MG63 (cell line): ENCODE data around the gene TAP1. TPM values are rescaled to one million over a fixed set of nuclear protein-coding genes. Genes with fewer than 3 reads are reported as not detected.
"Not testable (repeated sequence)": the region's sequence is repeated elsewhere in the genome, so short reads cannot be mapped to it uniquely, and the experiment has no call there.

Experiments
- DNase-seq: peaks from one replicate; pipeline ENCODE4 v3.0.0-alpha.2; 2020
- H3K27me3 ChIP-seq: fragments of 250-450 bp; sonication (Bioruptor Pico); 2 replicates; pipeline ENCODE4 v1.5.1; 2020; ENCODE audit warnings: mild to moderate bottlenecking, moderate library complexity
- H3K36me3 ChIP-seq: fragments of 250-450 bp; sonication (Bioruptor Pico); 2 replicates; pipeline ENCODE4 v1.5.1; 2020; ENCODE audit warnings: mild to moderate bottlenecking, moderate library complexity
- H3K4me3 ChIP-seq: fragments of 250-450 bp; sonication (Bioruptor Pico); 2 replicates; pipeline ENCODE4 v1.5.1; 2020; ENCODE audit warnings: mild to moderate bottlenecking, moderate library complexity
- H3K9me3 ChIP-seq: fragments of 250-450 bp; sonication (Bioruptor Pico); 2 replicates; pipeline ENCODE4 v1.5.1; 2020; ENCODE audit warnings: mild to moderate bottlenecking, moderate library complexity
- total RNA-seq: library from RNA; depleted of rRNA; stranded (reverse); fragments of >200 nt; shearing (Covaris generic); gene quantifications from 2 replicates; pipeline ENCODE4 v1.2.3, GENCODE V29; 2014; ENCODE audit warnings: low replicate concordance; rRNA removed

TAP1 gene, protein sequence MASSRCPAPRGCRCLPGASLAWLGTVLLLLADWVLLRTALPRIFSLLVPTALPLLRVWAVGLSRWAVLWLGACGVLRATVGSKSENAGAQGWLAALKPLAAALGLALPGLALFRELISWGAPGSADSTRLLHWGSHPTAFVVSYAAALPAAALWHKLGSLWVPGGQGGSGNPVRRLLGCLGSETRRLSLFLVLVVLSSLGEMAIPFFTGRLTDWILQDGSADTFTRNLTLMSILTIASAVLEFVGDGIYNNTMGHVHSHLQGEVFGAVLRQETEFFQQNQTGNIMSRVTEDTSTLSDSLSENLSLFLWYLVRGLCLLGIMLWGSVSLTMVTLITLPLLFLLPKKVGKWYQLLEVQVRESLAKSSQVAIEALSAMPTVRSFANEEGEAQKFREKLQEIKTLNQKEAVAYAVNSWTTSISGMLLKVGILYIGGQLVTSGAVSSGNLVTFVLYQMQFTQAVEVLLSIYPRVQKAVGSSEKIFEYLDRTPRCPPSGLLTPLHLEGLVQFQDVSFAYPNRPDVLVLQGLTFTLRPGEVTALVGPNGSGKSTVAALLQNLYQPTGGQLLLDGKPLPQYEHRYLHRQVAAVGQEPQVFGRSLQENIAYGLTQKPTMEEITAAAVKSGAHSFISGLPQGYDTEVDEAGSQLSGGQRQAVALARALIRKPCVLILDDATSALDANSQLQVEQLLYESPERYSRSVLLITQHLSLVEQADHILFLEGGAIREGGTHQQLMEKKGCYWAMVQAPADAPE
- 84.9 and 115 TPM in 2 replicates for total RNA-seq

DNA sequence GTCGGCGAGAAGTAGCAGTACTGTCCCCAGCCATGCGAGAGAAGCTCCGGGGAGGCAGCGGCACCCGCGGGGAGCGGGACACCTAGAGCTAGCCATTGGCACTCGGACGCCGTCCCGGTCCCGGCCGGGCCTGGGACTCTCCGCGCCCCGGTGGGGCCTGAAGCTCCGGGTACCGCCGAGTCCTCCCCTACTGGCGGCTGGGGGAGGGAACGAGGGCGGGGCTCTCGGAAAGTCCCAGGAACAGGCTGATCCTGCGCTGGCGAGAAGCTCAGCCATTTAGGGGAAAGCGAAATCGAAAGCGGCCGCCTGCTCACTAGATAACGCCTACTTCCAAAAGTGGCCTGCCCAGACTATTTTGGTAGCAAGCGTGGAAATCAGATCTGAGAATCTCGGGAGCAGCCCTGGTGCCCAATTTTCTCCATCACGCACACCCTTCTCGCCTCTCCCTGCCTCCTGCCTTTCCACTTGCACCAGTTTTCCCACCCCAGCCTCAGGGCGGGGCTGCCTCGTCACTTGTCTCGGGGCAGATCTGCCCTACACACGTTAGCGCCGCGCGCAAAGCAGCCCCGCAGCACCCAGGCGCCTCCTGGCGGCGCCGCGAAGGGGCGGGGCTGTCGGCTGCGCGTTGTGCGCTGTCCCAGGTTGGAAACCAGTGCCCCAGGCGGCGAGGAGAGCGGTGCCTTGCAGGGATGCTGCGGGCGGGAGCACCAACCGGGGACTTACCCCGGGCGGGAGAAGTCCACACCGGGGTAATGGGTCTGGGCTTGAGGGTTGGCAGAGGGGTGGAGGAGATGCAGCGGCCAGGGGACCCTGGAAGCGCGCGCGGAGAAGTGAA lies at the start of gene TAP1, which contains the start of gene PSMB9:
TSS of gene TAP1 (minus strand) at position 164 of the 835 bp plus-strand sequence. CDS start at position 96, 68 bp downstream.
TSS of gene PSMB9 (plus strand) at position 652 of the 835 bp plus-strand sequence. CDS start at position 690, 38 bp downstream.
- Histone ChIP-seq H3K27me3 (no peaks in the 10 kb centered on the region), H3K36me3 (peaks cover 43% of the 10 kb centered on the region), H3K9me3 (no peaks in the 10 kb centered on the region), H3K4me3 (peak within 1 kb of the TSS; percentile 85)
- peak; percentile 100 for DNase-seq

DNA sequence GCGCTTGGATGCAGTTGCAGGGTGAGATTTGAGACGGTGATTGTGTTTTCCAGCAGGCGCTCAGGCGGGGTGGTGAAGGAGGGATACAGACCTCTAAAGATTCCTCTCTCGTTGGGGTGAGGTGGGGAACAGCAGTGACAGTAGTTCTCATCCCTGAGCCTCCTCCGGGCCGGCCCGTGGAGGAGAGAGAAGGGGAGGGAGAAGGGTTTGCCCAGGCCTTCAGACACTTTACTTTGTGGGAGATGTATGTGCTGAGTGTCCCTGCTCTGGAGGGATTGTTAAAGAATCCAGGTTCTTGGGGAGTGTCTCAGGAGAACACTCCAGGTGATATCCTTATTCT lies 41.5 kb upstream of the TAP1 start:
- no peak for DNase-seq
- H3K27me3 ChIP-seq, result no peaks in the 10 kb centered on the region
- peaks cover 19% of the 10 kb centered on the region for H3K36me3 ChIP-seq
- no peaks in the 10 kb centered on the region for H3K9me3 ChIP-seq
- peak overlapping the region; percentile 95 for H3K4me3 ChIP-seq

DNA sequence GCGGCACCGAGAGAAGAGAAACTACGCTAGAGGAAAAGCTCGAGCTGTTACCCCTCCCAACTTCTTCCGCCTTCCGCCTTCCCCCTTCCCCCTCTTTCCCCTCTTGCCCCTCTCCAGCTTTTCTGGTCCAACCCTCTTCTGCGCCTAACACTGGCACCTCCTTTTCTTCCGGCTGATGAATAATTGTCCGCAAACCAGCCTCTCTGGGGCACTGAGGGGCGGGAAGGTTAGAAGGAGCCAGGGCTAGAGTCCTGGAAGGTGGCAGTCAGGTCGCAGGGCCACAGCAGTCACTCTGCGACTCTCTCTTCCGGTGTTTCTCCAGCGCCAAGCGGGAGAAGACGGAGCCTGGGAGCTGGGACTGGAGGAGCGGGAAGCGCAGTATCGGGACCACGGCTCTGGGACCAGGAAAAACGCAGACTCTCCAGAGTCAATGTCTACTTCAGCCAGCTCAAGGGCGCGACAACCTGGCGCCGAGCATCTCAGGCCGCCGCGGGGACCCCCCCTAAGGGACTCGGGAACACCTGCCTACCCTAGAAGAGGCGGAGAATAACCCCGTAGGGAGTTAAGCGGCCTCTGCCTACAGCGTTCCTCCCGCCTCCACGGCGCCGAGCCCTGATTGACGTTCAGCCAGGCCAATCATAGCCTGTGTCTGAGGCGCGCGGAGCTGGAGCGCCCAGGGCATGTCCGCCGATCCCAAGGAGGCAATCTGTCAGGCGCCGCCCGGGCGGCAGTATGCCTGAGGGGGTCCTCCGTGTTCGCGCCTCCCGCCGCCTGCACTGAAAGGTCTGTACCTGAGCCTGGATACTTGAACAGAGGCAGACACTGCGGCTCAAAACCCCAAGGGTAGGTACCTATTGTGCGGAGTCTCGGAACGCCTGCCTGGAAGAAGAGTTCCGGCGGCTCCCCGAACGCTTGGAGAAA lies 40.8 kb upstream of the TAP1 start:
- H3K36me3 ChIP-seq, result peaks cover 18% of the 10 kb centered on the region
- peak overlapping the region; percentile 95 for H3K4me3 ChIP-seq
- no peaks in the 10 kb centered on the region for H3K9me3 ChIP-seq
- H3K27me3 ChIP-seq, result no peaks in the 10 kb centered on the region
- DNase-seq, result peak; percentile 99

DNA sequence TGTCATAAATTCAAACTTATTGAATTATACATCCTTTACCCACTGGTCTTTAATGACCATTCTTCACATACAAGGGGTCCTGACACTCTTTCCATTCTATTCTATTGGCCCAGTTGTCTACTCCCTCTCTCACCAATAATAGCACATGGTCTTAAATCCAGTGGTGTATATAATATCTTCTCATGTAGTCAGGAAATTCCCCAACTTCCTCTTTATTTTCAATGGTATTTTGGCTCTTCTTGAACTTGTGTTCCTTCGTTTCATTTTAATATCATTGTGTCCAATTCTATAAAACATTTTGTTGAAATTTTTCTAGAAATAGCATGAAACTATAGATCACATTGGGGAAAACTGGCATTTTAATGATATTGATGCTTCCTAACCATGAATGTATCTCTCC lies 37.3 kb upstream of the TAP1 start:
- H3K36me3 ChIP-seq, result peaks cover 5% of the 10 kb centered on the region
- no peak for DNase-seq
- no peaks in the 10 kb centered on the region for H3K9me3 ChIP-seq
- H3K27me3 ChIP-seq, result no peaks in the 10 kb centered on the region
- no peak overlapping the region for H3K4me3 ChIP-seq

DNA sequence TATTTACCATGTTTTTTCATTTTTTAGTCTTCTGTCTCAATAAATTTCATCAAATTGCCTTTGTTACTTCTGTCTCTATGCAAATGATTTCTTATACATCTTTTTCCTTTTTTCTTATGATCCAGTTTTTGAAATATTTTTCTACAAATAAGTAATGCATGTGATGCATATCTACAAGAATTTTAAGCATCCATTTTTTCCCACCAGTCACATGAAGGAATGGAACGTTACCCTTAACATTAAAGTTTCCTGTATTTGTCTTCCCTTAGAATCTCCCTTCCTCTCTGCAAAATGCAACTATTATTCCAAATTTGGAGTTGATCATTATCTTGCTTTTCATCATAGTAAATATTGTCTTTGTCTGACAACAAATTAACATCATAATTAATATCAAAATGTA lies 36.0 kb upstream of the TAP1 start:
- Histone ChIP-seq H3K27me3 (no peaks in the 10 kb centered on the region), H3K9me3 (no peaks in the 10 kb centered on the region), H3K4me3 (no peak overlapping the region), H3K36me3 (no peaks in the 10 kb centered on the region)
- no peak for DNase-seq

DNA sequence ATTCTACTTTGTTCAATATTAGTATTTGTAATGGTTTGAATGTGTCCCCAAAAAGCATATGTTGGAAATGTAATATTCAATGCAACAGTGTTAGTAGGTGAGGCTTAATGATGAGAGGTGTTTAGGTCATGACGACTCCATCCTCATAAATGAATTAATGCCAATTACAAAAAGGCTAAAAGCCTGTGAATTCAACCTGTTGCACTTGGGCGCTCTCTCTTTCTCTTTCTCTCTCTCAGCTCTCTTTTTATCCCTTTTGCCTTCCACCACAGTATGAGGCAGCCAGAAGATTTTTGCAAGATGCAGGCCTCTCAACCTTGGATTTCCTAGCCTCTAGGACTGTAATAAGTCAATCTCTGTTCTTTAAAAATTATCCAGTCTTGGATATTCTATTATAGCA lies 35.1 kb upstream of the TAP1 start:
- no peaks in the 10 kb centered on the region for H3K9me3 ChIP-seq
- no peaks in the 10 kb centered on the region for H3K36me3 ChIP-seq
- DNase-seq, result no peak
- H3K27me3 ChIP-seq, result no peaks in the 10 kb centered on the region
- no peak overlapping the region for H3K4me3 ChIP-seq

DNA sequence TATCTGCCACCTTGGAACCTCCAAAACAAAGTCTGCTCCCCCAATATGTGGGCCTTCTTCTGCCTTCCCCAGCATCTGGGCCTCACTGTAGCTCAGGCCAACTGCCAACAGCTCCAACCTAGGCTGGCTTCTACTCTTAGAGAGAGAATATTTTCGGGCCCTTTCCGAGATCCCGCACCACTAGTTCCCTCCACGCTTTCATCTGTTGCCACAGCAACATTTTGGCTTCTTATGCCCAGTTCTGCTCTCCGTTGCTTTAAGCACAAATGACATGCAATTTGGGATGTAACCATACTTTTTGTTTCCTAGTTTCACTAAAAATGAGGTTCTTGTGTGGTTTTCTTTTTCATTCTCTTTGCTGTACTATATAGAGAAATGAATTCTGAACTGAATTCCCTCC lies 34.1 kb upstream of the TAP1 start:
- Histone ChIP-seq H3K27me3 (no peaks in the 10 kb centered on the region), H3K9me3 (no peaks in the 10 kb centered on the region), H3K36me3 (no peaks in the 10 kb centered on the region), H3K4me3 (no peak overlapping the region)
- DNase-seq, result no peak

DNA sequence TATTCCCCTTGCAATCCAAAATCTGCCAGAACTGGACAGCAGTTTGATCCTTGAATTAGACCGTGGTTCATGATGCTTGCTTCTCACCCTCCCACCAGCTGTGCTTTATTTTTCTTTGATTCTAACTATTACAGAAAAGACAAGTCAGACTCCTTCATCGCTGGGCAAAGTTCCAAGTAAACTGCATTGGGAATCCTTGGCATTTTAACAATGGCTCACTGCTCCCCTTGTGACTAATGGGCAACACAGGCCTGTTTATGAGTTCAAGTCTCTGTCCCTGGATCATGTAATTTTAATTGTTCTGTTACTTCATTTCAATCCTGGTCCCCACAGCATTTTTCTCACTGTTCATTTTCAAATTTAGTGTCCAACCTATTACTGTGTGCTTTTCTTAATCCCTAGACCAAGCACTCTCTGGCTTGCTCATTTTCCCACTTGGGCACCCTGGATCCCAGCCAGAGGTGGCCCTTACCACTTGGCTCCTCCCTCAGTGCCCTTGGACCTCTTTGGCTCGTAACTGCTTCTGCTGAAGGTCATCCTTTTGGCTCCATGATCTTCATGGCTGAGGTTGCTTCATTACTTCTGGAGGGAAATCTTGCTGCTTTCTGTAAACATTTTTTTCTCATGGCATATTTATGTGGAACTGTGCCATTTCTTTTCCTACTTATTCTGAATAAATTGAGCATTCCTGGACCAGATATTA lies 33.3 kb upstream of the TAP1 start:
- H3K4me3 ChIP-seq, result no peak overlapping the region
- no peaks in the 10 kb centered on the region for H3K9me3 ChIP-seq
- no peaks in the 10 kb centered on the region for H3K27me3 ChIP-seq
- no peaks in the 10 kb centered on the region for H3K36me3 ChIP-seq
- peak; percentile 94 for DNase-seq

DNA sequence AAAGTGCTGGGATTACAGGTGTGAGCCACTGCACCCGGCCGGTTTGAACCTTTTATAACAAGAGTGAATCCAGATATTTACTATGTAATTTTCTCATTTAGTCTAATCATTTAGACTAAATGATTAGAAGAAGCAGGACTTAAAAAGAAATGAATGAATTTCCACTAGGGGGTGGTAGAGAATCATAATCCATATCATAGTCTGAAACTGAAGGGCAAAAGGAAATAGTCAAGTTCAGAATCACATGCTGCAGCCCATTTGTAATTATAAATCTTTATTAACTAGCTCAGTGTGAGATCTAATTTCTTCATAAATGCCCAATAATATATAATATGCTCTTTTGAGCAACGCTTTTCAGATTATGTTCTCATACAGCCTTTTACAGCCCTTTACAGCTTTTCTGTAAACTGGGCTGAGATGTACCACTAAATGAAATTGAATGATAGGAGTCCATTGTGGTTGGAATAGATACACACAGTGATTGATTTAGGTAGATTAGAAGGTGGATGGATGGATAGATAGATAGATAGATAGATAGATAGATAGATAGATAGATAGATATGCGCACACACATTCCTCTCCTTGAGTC lies 32.3 kb upstream of the TAP1 start:
- no peak overlapping the region for H3K4me3 ChIP-seq
- no peaks in the 10 kb centered on the region for H3K36me3 ChIP-seq
- H3K27me3 ChIP-seq, result no peaks in the 10 kb centered on the region
- no peaks in the 10 kb centered on the region for H3K9me3 ChIP-seq
- DNase-seq, result no peak

DNA sequence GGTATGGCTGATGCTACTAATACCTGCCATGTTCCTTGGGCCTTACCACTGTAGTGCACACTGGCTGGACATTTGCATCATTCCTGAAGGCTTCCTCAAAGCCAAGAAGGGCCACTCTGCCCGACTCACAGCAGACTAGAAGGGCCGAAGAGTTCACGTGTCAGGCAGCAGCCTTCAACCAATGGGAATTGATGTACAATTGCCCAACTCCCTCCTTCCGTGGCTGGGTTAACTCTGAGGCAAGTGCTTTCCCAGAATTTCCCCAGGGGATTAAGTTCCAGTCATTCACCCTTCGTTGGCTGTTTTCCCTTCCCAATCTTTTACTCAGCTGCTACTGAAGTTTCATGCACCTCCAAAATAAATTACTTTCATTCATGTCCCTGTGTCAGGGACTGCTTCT lies 30.3 kb upstream of the TAP1 start:
- H3K9me3 ChIP-seq, result no peaks in the 10 kb centered on the region
- H3K4me3 ChIP-seq, result no peak overlapping the region
- DNase-seq, result peak; percentile 63
- no peaks in the 10 kb centered on the region for H3K27me3 ChIP-seq
- H3K36me3 ChIP-seq, result no peaks in the 10 kb centered on the region

DNA sequence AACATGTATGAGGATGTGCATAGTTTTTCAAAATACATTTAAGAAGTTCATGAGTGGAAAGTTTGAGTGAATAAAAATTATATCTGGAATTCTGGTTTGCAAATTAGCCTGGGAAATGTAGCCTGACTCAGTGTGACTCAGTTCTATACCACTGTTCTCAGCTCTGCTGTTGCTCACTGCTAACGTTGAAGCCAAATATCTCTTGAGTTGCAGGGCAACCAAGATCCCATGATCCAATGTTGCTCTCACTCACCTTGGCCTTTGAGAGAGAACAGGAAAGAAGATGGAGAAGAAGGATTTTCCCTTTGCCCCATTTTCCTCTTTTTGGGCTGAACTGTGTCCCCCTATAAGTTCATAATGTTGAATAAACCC lies 29.4 kb upstream of the TAP1 start:
- Histone ChIP-seq H3K27me3 (no peaks in the 10 kb centered on the region), H3K9me3 (no peaks in the 10 kb centered on the region), H3K4me3 (no peak overlapping the region), H3K36me3 (no peaks in the 10 kb centered on the region)
- peak; percentile 76 for DNase-seq

DNA sequence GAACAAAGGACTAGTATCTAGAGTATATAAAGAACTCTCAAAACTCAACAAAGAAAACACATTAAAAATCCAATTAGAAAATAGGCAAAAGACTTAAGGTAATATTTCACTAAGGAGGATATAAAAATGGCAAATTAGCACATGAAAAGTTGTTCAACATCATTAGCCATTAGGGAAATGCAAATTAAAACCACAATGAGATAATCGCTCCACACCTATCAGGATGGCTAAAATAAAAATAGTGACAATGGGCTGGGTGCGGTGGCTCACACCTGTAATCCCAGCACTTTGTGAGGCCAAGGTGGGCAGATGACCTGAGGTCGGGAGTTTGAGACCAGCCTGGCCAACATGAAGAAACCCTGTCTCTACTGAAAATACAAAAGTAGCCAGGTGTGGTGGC lies 27.5 kb upstream of the TAP1 start:
- H3K27me3 ChIP-seq, H3K4me3 ChIP-seq: not testable (repeated sequence)

DNA sequence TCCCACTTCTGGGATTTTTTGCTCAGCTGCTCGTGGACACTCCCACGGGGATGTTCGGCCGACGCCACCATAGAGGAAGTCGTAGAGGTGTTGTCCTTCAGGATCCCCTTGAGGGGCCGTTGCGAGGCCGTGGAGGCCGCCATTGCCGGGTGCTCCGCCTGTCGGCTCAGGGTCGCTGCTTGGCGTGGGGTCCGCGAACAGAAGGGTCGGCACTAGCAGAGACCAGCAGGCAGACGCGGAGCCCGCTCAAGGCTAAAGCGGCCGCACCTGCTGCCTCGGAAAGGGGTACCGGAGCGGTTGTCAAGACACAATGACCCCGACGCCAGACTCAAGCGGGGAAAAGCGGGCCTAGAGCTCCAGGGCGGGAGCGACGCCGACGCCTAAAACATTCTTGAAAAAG lies 26.2 kb upstream of the TAP1 start:
- H3K36me3 ChIP-seq, result no peaks in the 10 kb centered on the region
- H3K9me3 ChIP-seq, result no peaks in the 10 kb centered on the region
- no peak for DNase-seq
- H3K27me3 ChIP-seq, result no peaks in the 10 kb centered on the region
- no peak overlapping the region for H3K4me3 ChIP-seq

More for the DNA sequence above, 27.5 kb upstream of the TAP1 start:
- H3K9me3 ChIP-seq, H3K36me3 ChIP-seq, DNase-seq: not testable (repeated sequence)

DNA sequence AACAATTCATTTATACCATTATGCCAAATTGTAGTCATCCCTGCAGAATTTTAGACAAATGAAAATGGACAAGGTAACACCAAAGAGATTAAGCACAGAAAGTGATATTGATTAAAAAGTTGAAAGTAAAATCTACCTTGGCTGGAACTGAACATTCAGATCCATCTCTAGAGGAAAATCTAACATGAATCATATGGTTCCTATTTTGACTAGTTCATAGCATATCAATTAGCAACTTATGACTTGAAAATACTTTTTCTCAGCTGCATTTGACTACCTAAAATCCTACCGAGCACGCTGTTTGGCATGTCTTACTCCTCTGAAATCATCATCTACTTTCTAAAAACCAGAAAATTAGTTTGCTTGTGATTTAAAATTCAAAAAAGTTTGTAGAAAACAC lies 23.1 kb upstream of the TAP1 start:
- Histone ChIP-seq H3K9me3 (peaks cover 5% of the 10 kb centered on the region; the same call in 1 of the 2 replicates), H3K27me3 (no peaks in the 10 kb centered on the region), H3K4me3 (no peak overlapping the region), H3K36me3 (no peaks in the 10 kb centered on the region)
- no peak for DNase-seq

DNA sequence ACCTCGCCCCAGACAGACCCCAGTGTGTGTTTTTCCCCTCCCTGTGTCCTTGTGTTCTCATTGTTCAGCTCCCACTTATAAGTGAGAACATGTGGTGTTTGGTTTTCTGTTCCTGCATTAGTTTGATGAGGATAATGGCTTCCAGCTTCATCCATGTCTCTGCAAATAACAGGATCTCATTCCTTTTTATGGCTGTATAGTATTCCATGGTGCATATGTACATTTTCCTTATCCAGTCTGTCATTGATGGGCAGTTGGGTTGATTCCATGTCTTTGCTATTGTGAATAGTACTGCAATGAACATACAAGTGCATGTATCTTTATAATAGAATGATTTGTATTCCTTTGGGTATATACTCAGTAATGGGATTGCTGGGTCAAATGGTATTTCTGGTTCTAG lies 20.4 kb upstream of the TAP1 start:
- not testable (repeated sequence) for H3K27me3 ChIP-seq, H3K4me3 ChIP-seq, H3K9me3 ChIP-seq, H3K36me3 ChIP-seq, DNase-seq
